K562 (cell line): ENCODE measurements around the gene PLEKHF1. TPM values are rescaled to one million over a fixed set of nuclear protein-coding genes. Genes with fewer than 3 reads are reported as not detected.

Experiments
- CBFA2T2 ChIP-seq: fragments of 450-650 bp; conservative IDR thresholded peaks from 2 replicates; pipeline ENCODE4 v1.6.1; 2017; ENCODE audit warnings: mild to moderate bottlenecking
- CHCHD3 ChIP-seq: fragments of 250-450 bp; sonication (Bioruptor Pico); IDR thresholded peaks from 2 replicates; pipeline ENCODE4 v2.1.2; 2022; ENCODE audit warnings: mild to moderate bottlenecking
- COPS2 ChIP-seq: fragments of 450-650 bp; conservative IDR thresholded peaks from 2 replicates; pipeline ENCODE4 v1.6.1; 2016; ENCODE audit warnings: mild to moderate bottlenecking, moderate library complexity
- CXXC5 ChIP-seq: fragments of 250-450 bp; sonication (Bioruptor Pico); IDR thresholded peaks from 2 replicates; pipeline ENCODE4 v1.8.0; 2022; ENCODE audit warnings: inconsistent platforms, mild to moderate bottlenecking, moderate library complexity
- ESRRA ChIP-seq: fragments of 450-650 bp; IDR thresholded peaks from 2 replicates; pipeline ENCODE4 v1.6.1; 2014; ENCODE audit warnings: low read depth, mild to moderate bottlenecking, moderate library complexity, borderline replicate concordance
- FOXK1 ChIP-seq: sonication (generic); formaldehyde crosslinking; IDR thresholded peaks from 2 replicates; pipeline ENCODE4 v1.8.0; 2022; ENCODE audit warnings: missing genetic modification reagents, mild to moderate bottlenecking, borderline replicate concordance
- HSF4 ChIP-seq: fragments of 250-450 bp; sonication (Bioruptor Pico); IDR thresholded peaks from 2 replicates; pipeline ENCODE4 v2.1.2; 2022; ENCODE audit warnings: mild to moderate bottlenecking, moderate library complexity, borderline replicate concordance
- IRF2 ChIP-seq: sonication (generic); formaldehyde crosslinking; IDR thresholded peaks from 2 replicates; pipeline ENCODE4 v1.8.1; 2022; ENCODE audit warnings: mild to moderate bottlenecking, missing genetic modification reagents
- JUN ChIP-seq, 2 experiments: sonication (generic) in 1 of 2; formaldehyde crosslinking in 1 of 2; IDR thresholded peaks; 2 replicates each; pipeline versions ENCODE4 v1.6.1 to v1.8.0; 2012 to 2022; ENCODE audit warnings: borderline replicate concordance in 2 of 2, mild to moderate bottlenecking in 2 of 2, improper control_type of control experiment in 1 of 2, low read depth in 1 of 2, low read length in 1 of 2, missing genetic modification reagents in 1 of 2
- MTA3 ChIP-seq: fragments of 450-650 bp; formaldehyde crosslinking; IDR thresholded peaks from 2 replicates; pipeline ENCODE4 v1.6.1; 2017; ENCODE audit warnings: mild to moderate bottlenecking, borderline replicate concordance
- NCOA2 ChIP-seq, 2 experiments: fragments of 450-650 bp; IDR thresholded peaks; 2 replicates each; pipeline ENCODE4 v1.6.1; 2018; ENCODE audit warnings: mild to moderate bottlenecking in 2 of 2, moderate library complexity in 1 of 2; ENCODE audit not compliant: partially characterized antibody in 2 of 2
- SMAD3 ChIP-seq: fragments of 450-650 bp; formaldehyde crosslinking; conservative IDR thresholded peaks from 2 replicates; pipeline ENCODE4 v1.4.0; 2020; ENCODE audit warnings: mild to moderate bottlenecking
- TBL1XR1 ChIP-seq, 2 experiments: IDR thresholded peaks; 2 replicates each; pipeline ENCODE4 v1.6.1; 2012; ENCODE audit warnings: improper control_type of control experiment in 2 of 2, low read length in 2 of 2, mild to moderate bottlenecking in 1 of 2
- TRIM24 ChIP-seq, 2 experiments: fragments of 450-650 bp; IDR thresholded peaks; 2 replicates each; pipeline ENCODE4 v1.6.1; 2016
- ZKSCAN3 ChIP-seq: fragments of 250-450 bp; sonication (Bioruptor Pico); IDR thresholded peaks from 2 replicates; pipeline ENCODE4 v1.4.0; 2020
- ZNF175 ChIP-seq: fragments of 200-800 bp; sonication (Bioruptor generic); IDR thresholded peaks from 2 replicates; pipeline ENCODE4 v1.6.1; 2016; ENCODE audit warnings: low read depth, mild to moderate bottlenecking, missing genetic modification characterization, missing compliant biosample characterization
- ZNF41 ChIP-seq: fragments of 250-450 bp; sonication (Bioruptor Pico); conservative IDR thresholded peaks from 2 replicates; pipeline ENCODE4 v1.4.0; 2020; ENCODE audit warnings: mild to moderate bottlenecking
- ZSCAN29 ChIP-seq: fragments of 450-650 bp; IDR thresholded peaks from 2 replicates; pipeline ENCODE4 v1.6.1; 2017
- polyA plus RNA-seq, 8 experiments: library from polyadenylated mRNA; depleted of rRNA in 4 of 8; stranded (reverse) in 5 of 8; unstranded in 3 of 8; fragments of >200 nt; fragmentation: Nextera tagmentation in 2 of 8; fragmentation: Illumina TruSeq in 1 of 8; extraction: Ambion mirVana in 2 of 8; extraction: Trizol in 1 of 8; gene quantifications; 2 replicates each; pipeline versions ENCODE4 v1.2.1 to v1.2.3, GENCODE V29; 2011 to 2014; ENCODE audit warnings: inconsistent platforms in 1 of 8, missing spikeins in 1 of 8
- total RNA-seq, 7 experiments: library from RNA; depleted of rRNA in 6 of 7; stranded (reverse); fragments of >200 nt in 6 of 7; fragmentation: Illumina TruSeq in 2 of 7; extraction: Trizol in 2 of 7; gene quantifications; 2 replicates each; pipeline versions ENCODE4 v1.2.1 to v1.2.3, GENCODE V29; 2011 to 2021; ENCODE audit warnings: low replicate concordance in 1 of 7
- TF ChIP-seq, protein P1 (sequence below): fragments of 200-800 bp; sonication (Bioruptor generic); IDR thresholded peaks from 2 replicates; pipeline ENCODE4 v1.6.1; 2017; ENCODE audit warnings: missing genetic modification characterization, missing compliant biosample characterization
- TF ChIP-seq, protein P2 (sequence below): fragments of 450-650 bp; formaldehyde crosslinking; conservative IDR thresholded peaks from 2 replicates; pipeline ENCODE4 v1.4.0; 2022; ENCODE audit warnings: mild to moderate bottlenecking, missing genetic modification characterization
- TF ChIP-seq, protein P3 (sequence below): fragments of 250-450 bp; sonication (Bioruptor Pico); IDR thresholded peaks from 2 replicates; pipeline ENCODE4 v1.5.0; 2020; ENCODE audit warnings: mild to moderate bottlenecking
- TF ChIP-seq, protein P4 (sequence below): sonication (generic); formaldehyde crosslinking; IDR thresholded peaks from 2 replicates; pipeline ENCODE4 v1.8.0; 2022; ENCODE audit warnings: mild to moderate bottlenecking, missing genetic modification reagents
- TF ChIP-seq, protein P5 (sequence below): fragments of 450-650 bp; conservative IDR thresholded peaks from 2 replicates; pipeline ENCODE4 v1.6.1; 2016; ENCODE audit warnings: missing genetic modification characterization, low read depth, mild to moderate bottlenecking, missing compliant biosample characterization, moderate library complexity

Gene PLEKHF1
- total and polyA plus RNA-seq, 9 of the 15 experiments (the other 6 are each of a cell fraction or from before 2014, with no cell fraction given) = 0.07 to 13.4 (median 3.9) TPM; not detected in 1

DNA sequence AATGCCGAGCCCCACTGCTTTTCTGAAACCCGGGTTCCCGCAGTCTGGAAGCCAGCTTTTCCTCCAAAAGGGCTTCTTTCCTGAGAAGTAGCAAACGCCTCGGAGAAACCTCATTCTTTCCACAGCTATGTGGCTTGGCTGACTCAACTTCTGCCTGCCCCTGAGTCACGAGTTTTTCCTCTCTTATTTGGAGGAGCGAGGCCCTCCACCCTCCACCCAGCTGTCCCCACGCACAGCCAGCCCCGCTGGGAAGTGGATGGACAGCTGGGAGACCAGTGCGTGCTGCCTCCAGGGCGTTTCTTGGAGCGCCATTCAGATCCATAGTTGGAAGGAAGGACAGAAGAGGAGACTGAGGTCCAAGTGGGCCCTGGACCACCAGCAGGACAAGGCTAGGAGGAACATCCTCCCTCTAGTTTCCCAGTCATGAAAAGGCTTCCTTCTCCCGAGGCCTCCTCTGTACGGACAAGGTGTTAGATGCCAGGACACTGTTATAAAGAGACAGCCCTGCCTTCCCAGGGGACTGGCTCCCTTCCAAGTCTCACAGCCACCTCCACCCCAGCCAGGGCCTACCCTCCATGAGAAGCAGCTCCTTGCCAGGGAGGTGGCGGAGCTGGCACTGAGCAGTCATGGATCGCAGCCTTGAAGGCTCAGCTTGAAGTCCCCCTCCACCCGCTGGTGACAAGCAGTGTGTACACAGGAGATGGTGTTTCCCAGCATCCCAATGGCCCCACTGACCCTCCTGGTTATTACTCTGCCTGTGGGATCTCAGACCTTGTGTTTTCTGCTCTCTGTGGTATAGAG lies 2.5 kb upstream of the PLEKHF1 start (continued):
- TF ChIP-seq, protein P1, sequence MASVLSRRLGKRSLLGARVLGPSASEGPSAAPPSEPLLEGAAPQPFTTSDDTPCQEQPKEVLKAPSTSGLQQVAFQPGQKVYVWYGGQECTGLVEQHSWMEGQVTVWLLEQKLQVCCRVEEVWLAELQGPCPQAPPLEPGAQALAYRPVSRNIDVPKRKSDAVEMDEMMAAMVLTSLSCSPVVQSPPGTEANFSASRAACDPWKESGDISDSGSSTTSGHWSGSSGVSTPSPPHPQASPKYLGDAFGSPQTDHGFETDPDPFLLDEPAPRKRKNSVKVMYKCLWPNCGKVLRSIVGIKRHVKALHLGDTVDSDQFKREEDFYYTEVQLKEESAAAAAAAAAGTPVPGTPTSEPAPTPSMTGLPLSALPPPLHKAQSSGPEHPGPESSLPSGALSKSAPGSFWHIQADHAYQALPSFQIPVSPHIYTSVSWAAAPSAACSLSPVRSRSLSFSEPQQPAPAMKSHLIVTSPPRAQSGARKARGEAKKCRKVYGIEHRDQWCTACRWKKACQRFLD (CRISPR knock-in tag) = peak; percentile 86
- TF ChIP-seq IRF2 (CRISPR knock-in tag) = no peak
- no peak for TF ChIP-seq FOXK1 (CRISPR knock-in tag)
- no peak for TF ChIP-seq NCOA2 (IDR thresholded peaks at IDR 0.05; ENCODE audit: partially characterized antibody in 2 of 2)
- TF ChIP-seq ESRRA = no peak
- TF ChIP-seq, protein P2, sequence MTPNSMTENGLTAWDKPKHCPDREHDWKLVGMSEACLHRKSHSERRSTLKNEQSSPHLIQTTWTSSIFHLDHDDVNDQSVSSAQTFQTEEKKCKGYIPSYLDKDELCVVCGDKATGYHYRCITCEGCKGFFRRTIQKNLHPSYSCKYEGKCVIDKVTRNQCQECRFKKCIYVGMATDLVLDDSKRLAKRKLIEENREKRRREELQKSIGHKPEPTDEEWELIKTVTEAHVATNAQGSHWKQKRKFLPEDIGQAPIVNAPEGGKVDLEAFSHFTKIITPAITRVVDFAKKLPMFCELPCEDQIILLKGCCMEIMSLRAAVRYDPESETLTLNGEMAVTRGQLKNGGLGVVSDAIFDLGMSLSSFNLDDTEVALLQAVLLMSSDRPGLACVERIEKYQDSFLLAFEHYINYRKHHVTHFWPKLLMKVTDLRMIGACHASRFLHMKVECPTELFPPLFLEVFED = no peak
- peak; percentile 67 for TF ChIP-seq CXXC5 (CRISPR knock-in tag)
- peak; percentile 44; the same call in 1 of the 2 replicates for TF ChIP-seq MTA3
- TF ChIP-seq, protein P3, sequence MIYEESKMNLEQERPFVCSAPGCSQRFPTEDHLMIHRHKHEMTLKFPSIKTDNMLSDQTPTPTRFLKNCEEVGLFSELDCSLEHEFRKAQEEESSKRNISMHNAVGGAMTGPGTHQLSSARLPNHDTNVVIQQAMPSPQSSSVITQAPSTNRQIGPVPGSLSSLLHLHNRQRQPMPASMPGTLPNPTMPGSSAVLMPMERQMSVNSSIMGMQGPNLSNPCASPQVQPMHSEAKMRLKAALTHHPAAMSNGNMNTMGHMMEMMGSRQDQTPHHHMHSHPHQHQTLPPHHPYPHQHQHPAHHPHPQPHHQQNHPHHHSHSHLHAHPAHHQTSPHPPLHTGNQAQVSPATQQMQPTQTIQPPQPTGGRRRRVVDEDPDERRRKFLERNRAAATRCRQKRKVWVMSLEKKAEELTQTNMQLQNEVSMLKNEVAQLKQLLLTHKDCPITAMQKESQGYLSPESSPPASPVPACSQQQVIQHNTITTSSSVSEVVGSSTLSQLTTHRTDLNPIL (CRISPR knock-in tag) = no peak
- TF ChIP-seq ZSCAN29 = no peak
- no peak for TF ChIP-seq COPS2
- TF ChIP-seq ZKSCAN3 (CRISPR knock-in tag) = 0 out of 2 replicates have a peak, but pooled peaks have one; percentile 18
- peak; percentile 39; the same call in 1 of the 2 replicates for TF ChIP-seq SMAD3
- TF ChIP-seq CBFA2T2 = no peak
- TF ChIP-seq JUN (IDR thresholded peaks at IDR 0.05; ENCODE audit: borderline replicate concordance, low read depth, low read length) = peak; percentile 71
- TF ChIP-seq JUN (CRISPR knock-in tag; IDR thresholded peaks at IDR 0.05; ENCODE audit: borderline replicate concordance) = no peak
- TF ChIP-seq CHCHD3 (CRISPR knock-in tag) = no peak
- TF ChIP-seq, protein P4, sequence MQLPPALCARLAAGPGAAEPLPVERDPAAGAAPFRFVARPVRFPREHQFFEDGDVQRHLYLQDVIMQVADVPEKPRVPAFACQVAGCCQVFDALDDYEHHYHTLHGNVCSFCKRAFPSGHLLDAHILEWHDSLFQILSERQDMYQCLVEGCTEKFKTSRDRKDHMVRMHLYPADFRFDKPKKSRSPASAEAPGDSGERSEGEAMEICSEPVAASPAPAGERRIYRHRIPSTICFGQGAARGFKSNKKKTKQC (CRISPR knock-in tag) = no peak
- TF ChIP-seq TRIM24 (IDR thresholded peaks at IDR 0.05) = no peak
- no peak for TF ChIP-seq HSF4 (CRISPR knock-in tag)
- TF ChIP-seq, protein P5, sequence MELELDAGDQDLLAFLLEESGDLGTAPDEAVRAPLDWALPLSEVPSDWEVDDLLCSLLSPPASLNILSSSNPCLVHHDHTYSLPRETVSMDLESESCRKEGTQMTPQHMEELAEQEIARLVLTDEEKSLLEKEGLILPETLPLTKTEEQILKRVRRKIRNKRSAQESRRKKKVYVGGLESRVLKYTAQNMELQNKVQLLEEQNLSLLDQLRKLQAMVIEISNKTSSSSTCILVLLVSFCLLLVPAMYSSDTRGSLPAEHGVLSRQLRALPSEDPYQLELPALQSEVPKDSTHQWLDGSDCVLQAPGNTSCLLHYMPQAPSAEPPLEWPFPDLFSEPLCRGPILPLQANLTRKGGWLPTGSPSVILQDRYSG = no peak
- TF ChIP-seq ZNF175 = peak; percentile 60; the same call in 1 of the 2 replicates
- TF ChIP-seq ZNF41 = no peak
- no peak for TF ChIP-seq TBL1XR1 (IDR thresholded peaks at IDR 0.05; ENCODE audit: low read length in 2 of 2)
